Activated CD4-positive, alpha-beta T cell treated with anti-CD3 and anti-CD28 coated beads, Interleukin-2, Interleukin-6, amounts not matched to agents 100 ng/mL and 50 ng/mL, durations not matched to agents 16 hours and 8 hours (primary cell): Measurements from ENCODE around the gene OR5T2.
"Not testable (repeated sequence)": the region's sequence is repeated elsewhere in the genome, so short reads cannot be mapped to it uniquely, and the experiment has no call there.

Experiments used
- DNase-seq: peaks from one replicate; pipeline ENCODE4 v3.0.0-alpha.2; 2020

OR5T2 gene

DNA sequence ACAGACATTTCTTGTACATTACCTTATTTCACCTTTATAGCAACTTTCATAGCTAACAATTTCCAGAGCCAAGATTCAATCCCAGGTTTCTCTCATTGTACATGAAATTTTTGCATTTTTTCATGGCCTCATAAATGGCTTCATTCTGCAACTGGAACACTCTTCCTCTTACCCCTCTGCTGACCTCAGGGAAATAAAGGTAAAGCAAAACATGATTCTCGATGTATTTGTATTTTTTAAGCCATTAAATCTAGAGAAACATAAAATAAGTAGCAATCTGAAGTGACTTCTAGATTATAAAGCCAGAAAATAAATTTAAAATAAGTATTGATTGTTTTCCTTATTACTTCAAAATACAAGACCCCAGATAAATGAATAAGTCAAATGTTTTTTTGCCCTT, at the start of gene OR5T2:
Gene OR5T2, minus strand, starts transcription at position 101 of the 400 bp plus-strand sequence. CDS start 1,193 bp downstream, outside the sequence.
- no peak for DNase-seq

DNA sequence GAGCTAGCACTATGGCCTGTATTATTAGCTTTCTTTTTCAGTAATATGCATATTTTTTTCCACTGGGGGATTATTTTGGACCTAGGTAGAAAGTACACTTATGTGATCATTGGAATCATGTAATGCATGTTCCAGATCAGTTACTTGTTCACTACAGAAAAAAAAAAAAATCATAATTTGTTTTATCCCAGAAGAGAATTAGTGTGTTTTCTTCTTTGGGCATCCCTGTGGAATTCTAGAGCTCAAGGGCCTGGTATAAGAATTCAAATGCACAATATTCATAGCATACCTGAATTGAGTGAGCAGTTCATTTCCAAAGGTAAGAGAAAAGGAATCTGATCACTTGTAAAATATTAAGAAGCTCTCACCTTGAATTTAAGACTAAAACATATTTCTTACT, 39.8 kb upstream of the OR5T2 start, which contains the start of gene OR5T1:
Gene OR5T1, plus strand, starts transcription at position 301 of the 400 bp plus-strand sequence. CDS start 1,485 bp downstream, outside the sequence.
- no peak for DNase-seq

GRCh38 chr11:56271092-56271491, 37.0 kb upstream of the OR5T2 start:
- no peak for DNase-seq

- no peak for DNase-seq
Observed at GRCh38 chr11:56251954-56252353, 17.9 kb upstream of the OR5T2 start, which contains the start of gene OR5T3. Gene OR5T3 (plus strand): TSS chr11:56252254. CDS start chr11:56252254, 0 bp downstream.

DNA sequence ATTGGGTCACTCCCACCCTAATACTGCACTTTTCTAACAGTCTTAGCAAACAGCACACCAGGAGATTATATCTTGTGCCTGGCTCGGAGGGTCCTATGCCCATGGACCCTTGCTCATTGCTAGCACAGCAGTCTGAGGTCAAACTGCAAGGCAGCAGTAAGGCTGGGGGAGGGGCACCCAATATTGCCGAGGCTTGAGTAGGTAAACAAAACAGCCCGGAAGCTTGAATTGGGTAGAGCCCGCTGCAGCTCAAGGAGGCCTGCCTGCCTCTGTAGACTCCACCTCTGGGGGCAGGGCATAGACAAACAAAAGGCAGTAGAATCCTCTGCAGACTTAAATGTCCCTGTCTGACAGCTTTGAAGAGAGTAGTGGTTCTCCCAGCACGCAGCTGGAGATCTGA, 14.3 kb downstream of the OR5T2 start:
- not testable (repeated sequence) for DNase-seq

GRCh38 chr11:56214537-56214936, 19.5 kb downstream of the OR5T2 start:
- no peak for DNase-seq

GRCh38 chr11:56207790-56208189, 26.3 kb downstream of the OR5T2 start:
- no peak for DNase-seq

GRCh38 chr11:56197367-56197766, 36.7 kb downstream of the OR5T2 start:
- DNase-seq = no peak

- DNase-seq = no peak
Observed at GRCh38 chr11:56196705-56197104, 37.4 kb downstream of the OR5T2 start.

- no peak for DNase-seq
Observed at GRCh38 chr11:56188602-56189001, 45.5 kb downstream of the OR5T2 start.

DNA sequence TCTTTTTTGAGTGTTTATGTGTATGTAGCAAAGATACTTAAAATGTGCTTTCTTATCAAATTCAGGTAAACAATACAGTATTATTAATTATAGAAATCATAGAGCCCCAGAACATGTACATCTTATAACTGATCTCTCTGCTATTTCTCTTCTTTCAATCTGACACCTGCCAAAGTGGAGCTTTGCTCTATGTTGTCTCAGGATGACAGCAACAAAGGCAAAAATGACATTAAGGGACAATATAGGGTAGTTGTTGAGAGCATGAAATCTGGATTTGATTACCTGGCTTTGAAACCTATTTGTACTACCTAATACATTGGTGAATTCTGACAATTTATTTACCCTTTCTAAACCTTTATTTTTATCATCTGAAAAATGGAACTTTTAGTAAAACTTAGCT, 50.6 kb downstream of the OR5T2 start:
- DNase-seq = no peak
